Keratinocyte (primary cell): Measurements from ENCODE around the gene C10orf90.

Experiments
- CTCF ChIP-seq, 3 experiments: IDR thresholded peaks in 1 of 3; conservative IDR thresholded peaks in 1 of 3; optimal IDR thresholded peaks in 1 of 3; 2 replicates in 2 of 3; 3 replicates in 1 of 3; pipeline versions ENCODE3 to v1.5.1; 2011; ENCODE audit warnings: low read length in 3 of 3, mild to moderate bottlenecking in 3 of 3, moderate library complexity in 2 of 3, control low read depth in 1 of 3, inconsistent platforms in 1 of 3; ENCODE audit not compliant: insufficient read depth in 2 of 3; ENCODE audit errors: extremely low read depth in 1 of 3
- EZH2 ChIP-seq: IDR thresholded peaks from one replicate; pipeline ENCODE4 v1.6.1; 2012; ENCODE audit warnings: inconsistent platforms, mild to moderate bottlenecking, low read length, moderate library complexity

GRCh38 chr10:126690534-126690933 is 20.0 kb upstream of the C10orf90 start:
- TF ChIP-seq CTCF (optimal IDR thresholded peaks at IDR 0.05 in 1 of 3, IDR thresholded peaks at IDR 0.05 in 1 of 3, conservative IDR thresholded peaks at IDR 0.05 in 1 of 3; ENCODE audit: extremely low read depth in 1 of 3, insufficient read depth in 2 of 3, low read length in 3 of 3) (no peak), EZH2 (no peak)
